Breast epithelium (tissue), 4 donors: ENCODE results near the gene DHRS1. TPM values are rescaled to one million over a fixed set of nuclear protein-coding genes. Genes with fewer than 3 reads are reported as not detected.

ENCODE experiments used
- DNase-seq, 2 donors: peaks; one replicate each; pipeline ENCODE4 v3.0.0-alpha.2; 2019; ENCODE audit warnings: low spot score in 2 of 2
- H3K27ac ChIP-seq, 2 donors: fragments of 200-600 bp; sonication (generic) in 1 of 2; one replicate each; pipeline ENCODE4 v1.5.1; 2016 to 2019; ENCODE audit warnings: mild to moderate bottlenecking in 1 of 2
- H3K27me3 ChIP-seq, 2 donors: fragments of 200-600 bp; sonication (generic) in 1 of 2; one replicate each; pipeline versions ENCODE4 v1.5.1 to v1.6.0; 2017 to 2019; ENCODE audit warnings: control low read depth in 1 of 2, mild to moderate bottlenecking in 1 of 2
- H3K36me3 ChIP-seq: fragments of 200-600 bp; one replicate; pipeline ENCODE4 v1.5.1; 2019
- H3K4me1 ChIP-seq, 2 donors: fragments of 200-600 bp; sonication (generic); one replicate each; pipeline ENCODE4 v1.5.1; 2016 to 2019; ENCODE audit warnings: control low read depth in 1 of 2
- H3K4me3 ChIP-seq, 3 donors: fragments of 200-600 bp; sonication (generic); 1 replicate in 2 of 3; 2 replicates in 1 of 3; pipeline ENCODE4 v1.5.1; 2016 to 2019; ENCODE audit warnings: mild to moderate bottlenecking in 3 of 3, moderate library complexity in 2 of 3
- H3K9me3 ChIP-seq, 2 donors: fragments of 200-600 bp; sonication (generic) in 1 of 2; one replicate each; pipeline ENCODE4 v1.5.1; 2016 to 2019; ENCODE audit warnings: control low read depth in 1 of 2
- POLR2A ChIP-seq: fragments of 450-650 bp; IDR thresholded peaks from one replicate; pipeline ENCODE4 v1.6.1; 2016; ENCODE audit warnings: antibody characterized with exemption, mild to moderate bottlenecking, moderate library complexity
- POLR2AphosphoS5 ChIP-seq, 3 donors: sonication (generic); formaldehyde crosslinking; IDR thresholded peaks; one replicate each; pipeline ENCODE4 v1.6.1; 2017; ENCODE audit warnings: antibody characterized with exemption in 3 of 3
- intact Hi-C: fragments of 100-400 bp; cut with DNase I; formaldehyde crosslinking; loops from one replicate; pipeline ENCODE4 v1.15.1; 2023; ENCODE audit warnings: low total_unique reads
- total RNA-seq, 3 donors: library from RNA; depleted of rRNA; stranded (reverse); fragments of >200 nt; gene quantifications; one replicate each; pipeline ENCODE4 v1.1.0, GENCODE V29; 2016
- TF ChIP-seq, protein P1 (sequence below), 3 donors: fragments of 450-650 bp; IDR thresholded peaks; one replicate each; pipeline ENCODE4 v1.5.1; 2016 to 2017; ENCODE audit warnings: antibody characterized with exemption in 3 of 3, mild to moderate bottlenecking in 3 of 3, moderate library complexity in 3 of 3

Gene DHRS1
- total RNA-seq, 3 donors from 2014 or later, result 21.9 to 45.7 (median 32.1) TPM

DNA sequence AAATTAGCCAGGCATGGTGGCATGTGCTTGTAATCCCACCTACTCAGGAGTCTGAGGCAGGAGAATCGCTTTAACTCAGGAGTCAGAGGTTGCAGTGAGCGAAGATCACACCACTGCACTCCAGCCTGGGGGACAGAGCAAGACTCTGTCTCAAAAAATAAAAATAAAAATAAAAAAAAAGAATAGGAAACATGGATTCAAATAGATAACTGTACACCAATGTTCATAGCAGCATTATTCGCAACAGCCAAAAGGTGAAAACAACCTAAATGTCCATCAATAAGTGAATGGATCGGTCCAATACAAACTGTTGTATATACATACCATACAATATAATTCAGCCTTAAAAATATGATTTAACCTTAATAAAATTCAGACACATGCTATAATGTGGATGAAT is 43.3 kb upstream of the DHRS1 start:
- Histone ChIP-seq H3K4me3 (no peak overlapping the region), H3K36me3 (no peaks in the 10 kb centered on the region), H3K27me3 (no peaks in the 10 kb centered on the region), H3K9me3 (no peaks in the 10 kb centered on the region), H3K27ac (no peak overlapping the region), H3K4me1 (no peaks in the 10 kb centered on the region)
- DNase-seq, result no peak
- TF ChIP-seq POLR2A (no peak), POLR2AphosphoS5 (IDR thresholded peaks at IDR 0.05) (no peak)
- TF ChIP-seq, protein P1, sequence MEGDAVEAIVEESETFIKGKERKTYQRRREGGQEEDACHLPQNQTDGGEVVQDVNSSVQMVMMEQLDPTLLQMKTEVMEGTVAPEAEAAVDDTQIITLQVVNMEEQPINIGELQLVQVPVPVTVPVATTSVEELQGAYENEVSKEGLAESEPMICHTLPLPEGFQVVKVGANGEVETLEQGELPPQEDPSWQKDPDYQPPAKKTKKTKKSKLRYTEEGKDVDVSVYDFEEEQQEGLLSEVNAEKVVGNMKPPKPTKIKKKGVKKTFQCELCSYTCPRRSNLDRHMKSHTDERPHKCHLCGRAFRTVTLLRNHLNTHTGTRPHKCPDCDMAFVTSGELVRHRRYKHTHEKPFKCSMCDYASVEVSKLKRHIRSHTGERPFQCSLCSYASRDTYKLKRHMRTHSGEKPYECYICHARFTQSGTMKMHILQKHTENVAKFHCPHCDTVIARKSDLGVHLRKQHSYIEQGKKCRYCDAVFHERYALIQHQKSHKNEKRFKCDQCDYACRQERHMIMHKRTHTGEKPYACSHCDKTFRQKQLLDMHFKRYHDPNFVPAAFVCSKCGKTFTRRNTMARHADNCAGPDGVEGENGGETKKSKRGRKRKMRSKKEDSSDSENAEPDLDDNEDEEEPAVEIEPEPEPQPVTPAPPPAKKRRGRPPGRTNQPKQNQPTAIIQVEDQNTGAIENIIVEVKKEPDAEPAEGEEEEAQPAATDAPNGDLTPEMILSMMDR (IDR thresholded peaks at IDR 0.05), result no peak
- intact Hi-C loops, result no loop called here

DNA sequence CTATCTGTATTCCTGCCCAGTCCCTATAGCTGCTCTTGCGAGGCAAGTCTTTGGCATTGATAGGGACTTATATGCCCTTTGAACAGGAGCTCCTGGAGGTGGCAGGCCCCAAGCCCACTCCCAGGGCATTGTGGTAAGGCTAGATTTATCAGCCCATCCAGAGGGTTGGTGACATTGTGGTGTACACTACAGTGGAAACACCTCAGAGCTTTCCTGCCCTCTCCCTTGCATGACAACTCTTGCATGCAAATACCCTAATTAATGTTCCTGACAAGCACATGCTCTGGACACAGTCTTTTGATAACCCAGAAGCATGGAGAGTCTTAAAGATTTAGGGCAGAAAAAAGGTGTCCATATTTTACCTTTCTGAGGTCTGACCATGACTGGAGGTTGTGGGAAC is 41.0 kb upstream of the DHRS1 start:
- H3K4me3 ChIP-seq, result no peak overlapping the region
- no peak for DNase-seq
- intact Hi-C loops, result no loop called here
- no peaks in the 10 kb centered on the region for H3K27me3 ChIP-seq
- H3K36me3 ChIP-seq, result no peaks in the 10 kb centered on the region
- H3K4me1 ChIP-seq, result no peaks in the 10 kb centered on the region
- no peaks in the 10 kb centered on the region for H3K9me3 ChIP-seq
- TF ChIP-seq, protein P1 (IDR thresholded peaks at IDR 0.05), result no peak
- no peak for TF ChIP-seq POLR2A
- TF ChIP-seq POLR2AphosphoS5 (IDR thresholded peaks at IDR 0.05), result no peak
- H3K27ac ChIP-seq, result no peak overlapping the region

DNA sequence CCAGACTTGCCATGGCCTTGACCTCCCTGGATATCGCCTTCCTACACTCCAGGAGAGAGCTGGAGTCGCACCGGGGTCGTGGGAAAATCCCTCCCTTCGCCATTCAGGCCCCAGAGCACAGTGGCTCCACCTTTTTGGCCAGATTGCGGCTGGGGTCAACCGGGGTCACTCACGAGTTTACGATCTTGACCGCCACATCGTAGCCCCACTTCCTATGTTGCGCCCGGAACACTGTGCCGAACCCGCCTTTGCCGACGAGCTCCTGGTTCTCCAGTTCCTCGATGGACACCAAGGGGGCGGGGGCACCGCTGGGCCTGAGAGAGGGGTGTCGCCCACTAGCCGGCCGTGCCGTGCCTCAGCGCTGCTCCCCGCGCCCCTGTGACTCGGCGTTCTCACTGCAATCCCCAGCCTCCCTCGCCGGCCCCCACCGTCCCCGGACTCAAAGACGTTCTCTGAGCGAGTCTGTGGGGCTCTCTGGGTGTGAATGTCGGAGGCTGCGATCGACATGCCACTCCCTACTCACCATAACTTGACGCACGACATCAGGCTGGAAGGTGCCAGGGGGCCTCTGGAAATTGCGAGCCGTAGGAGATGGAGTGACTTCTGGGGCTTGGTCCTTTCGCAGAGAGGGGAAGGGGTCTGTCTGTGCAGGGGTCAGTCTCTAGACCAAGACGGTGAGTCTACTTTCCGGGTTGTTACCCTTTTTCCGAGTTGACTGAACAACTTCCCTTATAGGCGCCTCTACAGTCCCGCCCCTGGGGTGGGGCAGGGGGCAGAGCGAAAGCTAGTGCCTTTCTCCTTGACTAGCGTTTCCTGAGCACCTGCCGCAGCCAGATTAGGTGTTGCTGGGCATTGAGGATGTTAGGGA is 39.9 kb upstream of the DHRS1 start, which contains the start of gene RIPK3:
RIPK3 (minus strand) TSS at position 708 of the 868 bp plus-strand sequence; CDS start at position 543, 165 bp downstream.
- TF ChIP-seq, protein P1 (IDR thresholded peaks at IDR 0.05), result no peak
- TF ChIP-seq POLR2AphosphoS5 (IDR thresholded peaks at IDR 0.05) (no peak), POLR2A (no peak)
- no peaks in the 10 kb centered on the region for H3K4me1 ChIP-seq
- intact Hi-C loops, result no loop called here
- peaks cover 0 to 9% of the 10 kb centered on the region in 2 donors for H3K27me3 ChIP-seq
- H3K9me3 ChIP-seq, result no peaks in the 10 kb centered on the region
- H3K36me3 ChIP-seq, result no peaks in the 10 kb centered on the region
- peak within 1 kb of the TSS in 1 of 2 donors; percentile 48 for H3K27ac ChIP-seq
- H3K4me3 ChIP-seq, result peak within 1 kb of the TSS; percentile 47 to 66 (median 52)
- no peak for DNase-seq

DNA sequence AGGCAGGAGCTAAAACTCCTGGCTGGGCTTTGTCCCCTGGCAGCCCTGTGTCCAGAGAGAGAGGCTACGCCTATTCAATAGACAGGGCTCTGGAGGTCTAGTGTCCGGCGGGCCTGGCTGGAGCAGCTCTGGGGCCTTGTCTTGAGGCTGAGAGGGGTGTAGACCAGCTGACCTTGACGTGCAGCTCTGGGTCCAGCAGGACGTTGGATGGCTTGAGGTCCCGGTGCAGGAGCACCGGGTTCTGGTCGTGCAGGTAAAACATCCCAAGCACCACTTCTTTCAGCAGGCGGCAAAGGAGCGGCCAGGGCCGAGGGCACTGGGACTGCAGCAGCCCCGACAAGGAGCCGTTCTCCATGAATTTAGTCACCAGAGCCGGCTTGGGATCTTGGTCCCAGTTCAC is 39.3 kb upstream of the DHRS1 start:
- peak overlapping the region; percentile 47 to 66 (median 52) for H3K4me3 ChIP-seq
- H3K36me3 ChIP-seq, result no peaks in the 10 kb centered on the region
- peaks cover 0 to 11% of the 10 kb centered on the region in 2 donors for H3K27me3 ChIP-seq
- no peak overlapping the region for H3K27ac ChIP-seq
- no peak for TF ChIP-seq POLR2AphosphoS5 (IDR thresholded peaks at IDR 0.05)
- TF ChIP-seq POLR2A, result no peak
- TF ChIP-seq, protein P1 (IDR thresholded peaks at IDR 0.05), result no peak
- H3K4me1 ChIP-seq, result peaks cover 0 to 5% of the 10 kb centered on the region in 2 donors
- no peak for DNase-seq
- H3K9me3 ChIP-seq, result no peaks in the 10 kb centered on the region
- intact Hi-C loops, result no loop called here

DNA sequence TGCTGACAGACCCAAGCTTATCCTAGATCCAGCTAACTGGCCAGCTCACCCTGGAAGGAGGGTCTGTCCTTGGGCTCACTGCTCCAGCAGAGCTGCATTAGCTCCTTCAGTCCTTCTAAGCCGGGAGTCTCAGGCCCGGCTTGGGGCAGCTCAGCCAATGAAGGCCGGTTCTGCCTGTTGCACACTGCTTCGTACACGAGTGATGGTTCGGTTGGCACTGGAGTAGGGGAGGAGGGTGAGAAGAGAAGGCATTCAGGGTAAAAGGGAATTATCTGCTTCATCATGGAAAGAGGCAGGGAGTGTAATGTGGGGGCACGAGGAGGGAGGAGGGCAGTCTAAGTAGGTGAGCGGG is 38.2 kb upstream of the DHRS1 start:
- TF ChIP-seq POLR2A (no peak), POLR2AphosphoS5 (IDR thresholded peaks at IDR 0.05) (no peak)
- TF ChIP-seq, protein P1 (IDR thresholded peaks at IDR 0.05), result no peak
- H3K9me3 ChIP-seq, result no peaks in the 10 kb centered on the region
- peaks cover 0 to 11% of the 10 kb centered on the region in 2 donors for H3K27me3 ChIP-seq
- H3K4me1 ChIP-seq, result peaks cover 0 to 6% of the 10 kb centered on the region in 2 donors
- no peak overlapping the region for H3K4me3 ChIP-seq
- no peak overlapping the region for H3K27ac ChIP-seq
- intact Hi-C loops, result loop anchor here (2.0 kb wide), 1 partner anchor 91 kb away; the partner anchor contains the start of genes CBLN3 and KHNYN
- no peaks in the 10 kb centered on the region for H3K36me3 ChIP-seq
- no peak for DNase-seq
